Uterus (tissue), 4 donors: ENCODE measurements around the gene KDM4C. TPM values are rescaled to one million over a fixed set of nuclear protein-coding genes. Genes with fewer than 3 reads are reported as not detected.

Experiments used
- DNase-seq, 2 donors: peaks; one replicate each; pipeline ENCODE4 v3.0.0-alpha.2; 2019 to 2020
- H3K27ac ChIP-seq, 2 donors: fragments of 200-600 bp; sonication (generic); 1 replicate in 1 of 2; 2 replicates in 1 of 2; pipeline ENCODE4 v1.5.1; 2016 to 2018
- H3K27me3 ChIP-seq, 2 donors: fragments of 200-600 bp; sonication (generic); one replicate each; pipeline ENCODE4 v1.5.1; 2018 to 2019; ENCODE audit warnings: control low read depth in 1 of 2
- H3K36me3 ChIP-seq, 2 donors: fragments of 200-600 bp; sonication (generic); one replicate each; pipeline ENCODE4 v1.5.1; 2019; ENCODE audit warnings: control low read depth in 1 of 2
- H3K4me1 ChIP-seq, 2 donors: fragments of 200-600 bp; sonication (generic); one replicate each; pipeline ENCODE4 v1.5.1; 2018 to 2019; ENCODE audit warnings: control low read depth in 1 of 2
- H3K4me3 ChIP-seq, 2 donors: fragments of 200-600 bp; sonication (generic); 1 replicate in 1 of 2; 2 replicates in 1 of 2; pipeline ENCODE4 v1.5.1; 2018 to 2019; ENCODE audit warnings: mild to moderate bottlenecking in 1 of 2
- H3K9me3 ChIP-seq, 2 donors: fragments of 200-600 bp; sonication (generic); one replicate each; pipeline ENCODE4 v1.5.1; 2019; ENCODE audit warnings: control low read depth in 1 of 2
- CTCF ChIP-seq, 4 experiments: fragments of 200-600 bp in 2 of 4; fragments of 450-650 bp in 2 of 4; sonication (generic) in 2 of 4; IDR thresholded peaks; one replicate each; pipeline ENCODE4 v1.5.1; 2016 to 2019; ENCODE audit warnings: antibody characterized with exemption in 4 of 4, mild to moderate bottlenecking in 2 of 4, moderate library complexity in 1 of 4
- POLR2A ChIP-seq, 2 donors: fragments of 450-650 bp; IDR thresholded peaks; one replicate each; pipeline ENCODE4 v1.6.1; 2016; ENCODE audit warnings: antibody characterized with exemption in 2 of 2, mild to moderate bottlenecking in 1 of 2, moderate library complexity in 1 of 2
- intact Hi-C: fragments of 100-400 bp; cut with DNase I; formaldehyde crosslinking; loops from one replicate; pipeline ENCODE4 v1.15.1; 2023; ENCODE audit warnings: low total_unique reads
- total RNA-seq, 4 donors: library from RNA; depleted of rRNA in 3 of 4; stranded (reverse); fragments of >200 nt in 3 of 4; gene quantifications; one replicate each; pipeline versions ENCODE4 v1.1.0 to v1.2.4, GENCODE V29; 2014 to 2023
- donor health status: DM: yes; HTN: yes; CAD: no.

KDM4C gene
- total RNA-seq, 4 donors from 2014 or later, result 29.1 to 61.4 (median 45.5) TPM

DNA sequence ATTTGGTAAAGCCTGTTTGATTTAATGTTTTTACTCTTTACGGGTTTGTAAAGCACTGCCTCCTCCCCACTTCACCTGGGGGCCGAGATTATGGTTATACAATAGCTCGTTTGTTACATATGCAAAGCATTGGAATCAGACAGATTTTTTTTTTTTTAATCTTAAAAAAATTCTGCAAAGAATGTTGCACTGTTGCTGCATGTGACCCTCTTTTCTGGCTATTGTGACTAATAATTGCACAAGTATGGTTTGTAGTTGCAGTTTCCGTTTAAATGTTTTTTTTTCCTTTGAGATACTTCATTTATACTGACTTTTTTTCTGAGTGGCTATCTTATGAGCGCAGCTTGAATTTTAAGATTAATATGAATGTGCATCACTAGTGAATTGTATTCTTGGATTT lies 165.3 kb downstream of the KDM4C start:
- Histone ChIP-seq H3K27ac (no peak overlapping the region), H3K4me3 (no peak overlapping the region), H3K4me1 (no peaks in the 10 kb centered on the region), H3K9me3 (no peaks in the 10 kb centered on the region), H3K36me3 (no peaks in the 10 kb centered on the region), H3K27me3 (no peaks in the 10 kb centered on the region)
- TF ChIP-seq POLR2A (IDR thresholded peaks at IDR 0.05) (no peak), CTCF (IDR thresholded peaks at IDR 0.05) (no peak)
- intact Hi-C loops, result no loop called here
- DNase-seq, result no peak

GRCh38 chr9:6924149-6924548 lies 166.4 kb downstream of the KDM4C start:
- no peak for DNase-seq
- no peak for TF ChIP-seq POLR2A (IDR thresholded peaks at IDR 0.05)
- TF ChIP-seq CTCF (IDR thresholded peaks at IDR 0.05), result no peak
- Histone ChIP-seq H3K9me3 (no peaks in the 10 kb centered on the region), H3K36me3 (no peaks in the 10 kb centered on the region), H3K27ac (no peak overlapping the region), H3K27me3 (no peaks in the 10 kb centered on the region), H3K4me3 (no peak overlapping the region), H3K4me1 (no peaks in the 10 kb centered on the region)
- intact Hi-C loops, result no loop called here

DNA sequence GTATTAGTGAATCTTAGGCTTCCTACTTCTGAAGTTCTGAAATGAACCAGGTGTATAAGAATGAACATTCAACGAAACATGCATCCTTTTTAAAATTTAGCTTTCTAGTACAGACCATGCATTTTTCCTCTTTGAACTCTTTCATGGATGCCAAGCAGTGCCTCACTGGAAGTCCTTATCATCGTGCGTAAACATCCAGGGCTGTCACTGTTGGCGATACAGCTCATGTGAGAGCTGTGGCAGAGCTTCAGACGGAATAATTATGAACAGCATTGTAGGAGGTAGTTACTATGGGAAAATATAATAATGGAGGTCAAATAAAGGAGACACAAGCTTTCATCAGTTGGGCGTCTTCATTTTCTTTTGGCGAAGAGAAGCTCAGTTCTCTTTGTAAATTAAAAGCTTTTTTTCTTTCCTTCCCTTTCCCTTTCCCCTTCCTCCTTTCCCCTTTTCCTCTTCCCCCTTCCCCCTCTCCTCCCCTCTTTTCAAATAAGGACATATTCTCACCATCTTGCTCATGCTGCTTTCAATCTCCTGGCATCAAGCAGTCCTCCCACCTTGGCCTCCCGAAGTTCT lies 167.3 kb downstream of the KDM4C start:
- TF ChIP-seq CTCF (IDR thresholded peaks at IDR 0.05), result no peak
- TF ChIP-seq POLR2A (IDR thresholded peaks at IDR 0.05), result no peak
- Histone ChIP-seq H3K27ac (no peak overlapping the region), H3K36me3 (no peaks in the 10 kb centered on the region), H3K4me1 (no peaks in the 10 kb centered on the region), H3K27me3 (no peaks in the 10 kb centered on the region), H3K4me3 (no peak overlapping the region), H3K9me3 (no peaks in the 10 kb centered on the region)
- DNase-seq, result no peak
- intact Hi-C loops, result no loop called here

DNA sequence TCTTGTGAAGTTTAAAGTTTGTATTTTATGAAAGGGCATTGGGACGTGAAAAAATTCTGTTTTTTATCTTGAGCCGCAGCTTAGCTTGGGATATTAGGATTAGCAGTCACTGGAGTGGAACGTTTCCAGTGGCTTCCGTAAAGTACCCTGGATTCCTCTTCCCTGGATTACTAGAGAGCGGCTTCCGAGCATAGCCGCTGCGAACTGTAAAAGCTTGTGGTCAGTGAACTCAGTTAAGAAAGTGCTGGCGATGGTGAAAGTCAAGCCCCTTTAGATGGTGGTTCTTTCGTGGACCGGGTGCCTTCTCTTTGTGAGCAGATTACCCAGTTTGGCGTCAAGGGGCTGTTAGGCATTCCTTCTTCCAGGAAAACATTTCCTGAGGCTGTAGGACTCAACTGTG lies 168.1 kb downstream of the KDM4C start:
- no peak for DNase-seq
- Histone ChIP-seq H3K4me3 (no peak overlapping the region), H3K27ac (no peak overlapping the region), H3K9me3 (no peaks in the 10 kb centered on the region), H3K4me1 (no peaks in the 10 kb centered on the region), H3K27me3 (no peaks in the 10 kb centered on the region), H3K36me3 (no peaks in the 10 kb centered on the region)
- TF ChIP-seq CTCF (IDR thresholded peaks at IDR 0.05), result no peak
- TF ChIP-seq POLR2A (IDR thresholded peaks at IDR 0.05), result no peak
- intact Hi-C loops, result no loop called here

- Histone ChIP-seq H3K27me3 (no peaks in the 10 kb centered on the region), H3K36me3 (no peaks in the 10 kb centered on the region), H3K27ac (no peak overlapping the region), H3K4me3 (no peak overlapping the region), H3K9me3 (no peaks in the 10 kb centered on the region), H3K4me1 (no peaks in the 10 kb centered on the region)
- intact Hi-C loops, result no loop called here
- DNase-seq, result no peak
- TF ChIP-seq POLR2A (IDR thresholded peaks at IDR 0.05) (no peak), CTCF (IDR thresholded peaks at IDR 0.05) (no peak)
Observed at GRCh38 chr9:6926436-6926835, 168.7 kb downstream of the KDM4C start.
